K562 (cell line): ENCODE measurements around the gene FAM53B. TPM values are rescaled to one million over a fixed set of nuclear protein-coding genes. Genes with fewer than 3 reads are reported as not detected.
A peak's percentile ranks its signal among the peaks of the same experiment; 100 is the strongest.

Experiments
- ATF7 ChIP-seq: fragments of 450-650 bp; IDR thresholded peaks from 2 replicates; pipeline ENCODE4 v1.7.1; 2014; ENCODE audit warnings: mild to moderate bottlenecking, moderate library complexity
- CHD4 ChIP-seq: fragments of 200-600 bp; sonication (generic); IDR thresholded peaks from 3 replicates; pipeline ENCODE4 v1.6.1; 2012; ENCODE audit warnings: low read depth, mild to moderate bottlenecking, mixed read lengths, low read length, inconsistent platforms; ENCODE audit not compliant: insufficient read depth, insufficient replicate concordance, poor library complexity, severe bottlenecking
- CREM ChIP-seq: IDR thresholded peaks from 2 replicates; pipeline ENCODE4 v1.6.1; 2014; ENCODE audit warnings: antibody characterized with exemption, low read depth
- HNRNPH1 ChIP-seq: fragments of 200-400 bp; formaldehyde crosslinking; optimal IDR thresholded peaks from 2 replicates; pipeline ENCODE3; 2017; ENCODE audit warnings: low read depth, mild to moderate bottlenecking, low read length, moderate library complexity
- HNRNPUL1 ChIP-seq: fragments of 200-400 bp; formaldehyde crosslinking; IDR thresholded peaks from 2 replicates; pipeline ENCODE4 v1.6.1; 2017; ENCODE audit warnings: low read length
- ILK ChIP-seq: fragments of 450-650 bp; IDR thresholded peaks from 2 replicates; pipeline ENCODE4 v1.6.1; 2016; ENCODE audit warnings: missing genetic modification characterization, low read depth, mild to moderate bottlenecking, missing compliant biosample characterization, moderate library complexity, borderline replicate concordance
- MBD2 ChIP-seq: sonication (generic); IDR thresholded peaks from 2 replicates; pipeline ENCODE4 v1.6.1; 2016; ENCODE audit warnings: low read depth, borderline replicate concordance
- NEUROD1 ChIP-seq: fragments of 150-350 bp; IDR thresholded peaks from 2 replicates; pipeline ENCODE4 v1.6.1; 2014; ENCODE audit warnings: borderline replicate concordance, low read length, low read depth; ENCODE audit not compliant: partially characterized antibody
- NFIX ChIP-seq: fragments of 250-450 bp; sonication (Bioruptor Pico); IDR thresholded peaks from 2 replicates; pipeline ENCODE4 v1.4.0; 2020; ENCODE audit warnings: low read depth, mild to moderate bottlenecking, moderate library complexity
- OTX1 ChIP-seq: fragments of 450-650 bp; formaldehyde crosslinking; IDR thresholded peaks from 2 replicates; pipeline ENCODE4 v1.4.0; 2022; ENCODE audit warnings: mild to moderate bottlenecking
- PTTG1 ChIP-seq: fragments of 450-650 bp; IDR thresholded peaks from 2 replicates; pipeline ENCODE4 v1.6.1; 2016; ENCODE audit warnings: low read depth, mild to moderate bottlenecking, missing genetic modification characterization, missing compliant biosample characterization
- SAFB2 ChIP-seq: fragments of 200-400 bp; formaldehyde crosslinking; IDR thresholded peaks from 2 replicates; pipeline ENCODE4 v1.6.1; 2018; ENCODE audit warnings: borderline replicate concordance, low read length, low read depth, moderate library complexity; ENCODE audit not compliant: severe bottlenecking
- TAF7 ChIP-seq: fragments of 450-650 bp; IDR thresholded peaks from 2 replicates; pipeline ENCODE4 v1.6.1; 2016; ENCODE audit warnings: missing genetic modification characterization, missing compliant biosample characterization
- ZBTB7A ChIP-seq: IDR thresholded peaks from 2 replicates; pipeline ENCODE4 v1.6.1; 2011; ENCODE audit warnings: low read depth, mild to moderate bottlenecking, low read length, moderate library complexity, borderline replicate concordance; ENCODE audit not compliant: control insufficient read depth
- ZBTB8A ChIP-seq: fragments of 450-650 bp; IDR thresholded peaks from 2 replicates; pipeline ENCODE4 v1.6.1; 2018; ENCODE audit warnings: mild to moderate bottlenecking, moderate library complexity; ENCODE audit not compliant: partially characterized antibody
- ZNF184 ChIP-seq: sonication (generic); formaldehyde crosslinking; IDR thresholded peaks from 2 replicates; pipeline ENCODE4 v1.5.0; 2020; ENCODE audit warnings: missing genetic modification reagents
- ZNF445 ChIP-seq: fragments of 250-450 bp; sonication (Bioruptor Pico); IDR thresholded peaks from 2 replicates; pipeline ENCODE4 v1.4.0; 2020; ENCODE audit warnings: low read depth, mild to moderate bottlenecking, moderate library complexity
- ZNF764 ChIP-seq: fragments of 250-450 bp; sonication (Bioruptor Pico); IDR thresholded peaks from 2 replicates; pipeline ENCODE4 v1.4.0; 2020; ENCODE audit warnings: low read depth, mild to moderate bottlenecking, moderate library complexity
- ZNF79 ChIP-seq: fragments of 250-450 bp; sonication (Bioruptor Pico); IDR thresholded peaks from 2 replicates; pipeline ENCODE4 v1.4.0; 2020; ENCODE audit warnings: low read depth, mild to moderate bottlenecking, moderate library complexity
- polyA plus RNA-seq, 8 experiments: library from polyadenylated mRNA; depleted of rRNA in 4 of 8; stranded (reverse) in 5 of 8; unstranded in 3 of 8; fragments of >200 nt; fragmentation: Nextera tagmentation in 2 of 8; fragmentation: Illumina TruSeq in 1 of 8; extraction: Ambion mirVana in 2 of 8; extraction: Trizol in 1 of 8; gene quantifications; 2 replicates each; pipeline versions ENCODE4 v1.2.1 to v1.2.3, GENCODE V29; 2011 to 2014; ENCODE audit warnings: inconsistent platforms in 1 of 8, missing spikeins in 1 of 8
- total RNA-seq, 7 experiments: library from RNA; depleted of rRNA in 6 of 7; stranded (reverse); fragments of >200 nt in 6 of 7; fragmentation: Illumina TruSeq in 2 of 7; extraction: Trizol in 2 of 7; gene quantifications; 2 replicates each; pipeline versions ENCODE4 v1.2.1 to v1.2.3, GENCODE V29; 2011 to 2021; ENCODE audit warnings: low replicate concordance in 1 of 7
- TF ChIP-seq, protein P1 (sequence below): sonication (generic); formaldehyde crosslinking; IDR thresholded peaks from 2 replicates; pipeline ENCODE4 v1.5.0; 2020; ENCODE audit warnings: missing genetic modification reagents
- TF ChIP-seq, protein P2 (sequence below): fragments of 250-450 bp; sonication (Bioruptor Pico); IDR thresholded peaks from 2 replicates; pipeline ENCODE4 v1.5.0; 2022; ENCODE audit warnings: mild to moderate bottlenecking
- TF ChIP-seq, protein P3 (sequence below), 2 experiments: fragments of 150-350 bp in 1 of 2; IDR thresholded peaks; 2 replicates each; pipeline ENCODE4 v1.6.1; 2012 to 2016; ENCODE audit warnings: low read depth in 2 of 2, low read length in 2 of 2, mild to moderate bottlenecking in 1 of 2, moderate library complexity in 1 of 2

The FAM53B gene
- total and polyA plus RNA-seq, 9 of the 15 experiments (the other 6 are each of a cell fraction or from before 2014, with no cell fraction given) = 0.03 to 16.5 (median 5.0) TPM

DNA sequence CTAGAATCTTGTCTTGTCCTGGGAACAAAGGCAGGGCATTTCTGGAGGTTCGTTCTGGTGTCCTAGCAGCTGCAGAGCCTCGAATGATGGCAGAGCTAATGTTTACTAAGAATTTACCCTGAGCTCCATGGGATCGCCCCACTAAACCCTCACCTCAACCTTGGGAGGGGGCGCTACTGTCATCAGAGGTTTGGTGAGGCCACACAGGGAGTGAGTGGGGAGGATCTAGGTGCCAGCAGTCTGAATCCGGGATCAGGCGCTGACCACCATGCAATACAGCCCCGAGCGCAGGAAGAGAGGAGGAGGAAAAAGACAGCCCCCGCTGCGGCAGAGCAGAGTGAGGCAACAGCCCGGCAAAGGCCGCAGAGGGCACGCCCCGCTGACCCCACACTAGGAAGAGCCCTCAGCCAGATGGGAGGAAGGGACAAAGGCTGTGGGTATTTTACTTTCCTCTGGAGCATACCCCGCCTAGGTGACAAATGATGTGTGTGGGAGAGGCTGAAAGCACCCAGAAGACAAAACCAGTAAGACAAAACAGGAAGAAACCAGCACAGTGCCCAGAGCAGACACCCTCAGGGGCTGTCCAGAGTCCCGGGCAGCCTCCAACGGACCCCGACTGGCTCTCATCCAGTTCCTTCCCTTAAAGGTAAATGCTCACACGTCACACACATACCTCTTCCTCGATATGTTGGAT lies 103.5 kb downstream of the FAM53B start (continued):
- no peak for TF ChIP-seq HNRNPH1
- no peak; the same call in 1 of the 2 replicates for TF ChIP-seq ZBTB7A
- no peak for TF ChIP-seq SAFB2
- TF ChIP-seq ZBTB8A = no peak
- TF ChIP-seq CREM = no peak
- no peak for TF ChIP-seq PTTG1
- 0 out of 2 replicates have a peak, but pooled peaks have one; percentile 36 for TF ChIP-seq ATF7
- TF ChIP-seq, protein P1, sequence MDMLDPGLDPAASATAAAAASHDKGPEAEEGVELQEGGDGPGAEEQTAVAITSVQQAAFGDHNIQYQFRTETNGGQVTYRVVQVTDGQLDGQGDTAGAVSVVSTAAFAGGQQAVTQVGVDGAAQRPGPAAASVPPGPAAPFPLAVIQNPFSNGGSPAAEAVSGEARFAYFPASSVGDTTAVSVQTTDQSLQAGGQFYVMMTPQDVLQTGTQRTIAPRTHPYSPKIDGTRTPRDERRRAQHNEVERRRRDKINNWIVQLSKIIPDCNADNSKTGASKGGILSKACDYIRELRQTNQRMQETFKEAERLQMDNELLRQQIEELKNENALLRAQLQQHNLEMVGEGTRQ = no peak
- TF ChIP-seq TAF7 (tag) = no peak
- no peak for TF ChIP-seq MBD2
- TF ChIP-seq CHD4 = peak; percentile 55
- no peak for TF ChIP-seq ZNF79 (CRISPR knock-in tag)
- no peak for TF ChIP-seq ZNF764 (CRISPR knock-in tag)
- no peak for TF ChIP-seq NEUROD1
- TF ChIP-seq, protein P2, sequence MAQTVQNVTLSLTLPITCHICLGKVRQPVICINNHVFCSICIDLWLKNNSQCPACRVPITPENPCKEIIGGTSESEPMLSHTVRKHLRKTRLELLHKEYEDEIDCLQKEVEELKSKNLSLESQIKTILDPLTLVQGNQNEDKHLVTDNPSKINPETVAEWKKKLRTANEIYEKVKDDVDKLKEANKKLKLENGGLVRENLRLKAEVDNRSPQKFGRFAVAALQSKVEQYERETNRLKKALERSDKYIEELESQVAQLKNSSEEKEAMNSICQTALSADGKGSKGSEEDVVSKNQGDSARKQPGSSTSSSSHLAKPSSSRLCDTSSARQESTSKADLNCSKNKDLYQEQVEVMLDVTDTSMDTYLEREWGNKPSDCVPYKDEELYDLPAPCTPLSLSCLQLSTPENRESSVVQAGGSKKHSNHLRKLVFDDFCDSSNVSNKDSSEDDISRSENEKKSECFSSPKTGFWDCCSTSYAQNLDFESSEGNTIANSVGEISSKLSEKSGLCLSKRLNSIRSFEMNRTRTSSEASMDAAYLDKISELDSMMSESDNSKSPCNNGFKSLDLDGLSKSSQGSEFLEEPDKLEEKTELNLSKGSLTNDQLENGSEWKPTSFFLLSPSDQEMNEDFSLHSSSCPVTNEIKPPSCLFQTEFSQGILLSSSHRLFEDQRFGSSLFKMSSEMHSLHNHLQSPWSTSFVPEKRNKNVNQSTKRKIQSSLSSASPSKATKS (CRISPR knock-in tag) = no peak
- TF ChIP-seq ZNF445 (CRISPR knock-in tag) = no peak
- TF ChIP-seq ZNF184 (CRISPR knock-in tag) = no peak
- TF ChIP-seq HNRNPUL1 = no peak
- TF ChIP-seq, protein P3, sequence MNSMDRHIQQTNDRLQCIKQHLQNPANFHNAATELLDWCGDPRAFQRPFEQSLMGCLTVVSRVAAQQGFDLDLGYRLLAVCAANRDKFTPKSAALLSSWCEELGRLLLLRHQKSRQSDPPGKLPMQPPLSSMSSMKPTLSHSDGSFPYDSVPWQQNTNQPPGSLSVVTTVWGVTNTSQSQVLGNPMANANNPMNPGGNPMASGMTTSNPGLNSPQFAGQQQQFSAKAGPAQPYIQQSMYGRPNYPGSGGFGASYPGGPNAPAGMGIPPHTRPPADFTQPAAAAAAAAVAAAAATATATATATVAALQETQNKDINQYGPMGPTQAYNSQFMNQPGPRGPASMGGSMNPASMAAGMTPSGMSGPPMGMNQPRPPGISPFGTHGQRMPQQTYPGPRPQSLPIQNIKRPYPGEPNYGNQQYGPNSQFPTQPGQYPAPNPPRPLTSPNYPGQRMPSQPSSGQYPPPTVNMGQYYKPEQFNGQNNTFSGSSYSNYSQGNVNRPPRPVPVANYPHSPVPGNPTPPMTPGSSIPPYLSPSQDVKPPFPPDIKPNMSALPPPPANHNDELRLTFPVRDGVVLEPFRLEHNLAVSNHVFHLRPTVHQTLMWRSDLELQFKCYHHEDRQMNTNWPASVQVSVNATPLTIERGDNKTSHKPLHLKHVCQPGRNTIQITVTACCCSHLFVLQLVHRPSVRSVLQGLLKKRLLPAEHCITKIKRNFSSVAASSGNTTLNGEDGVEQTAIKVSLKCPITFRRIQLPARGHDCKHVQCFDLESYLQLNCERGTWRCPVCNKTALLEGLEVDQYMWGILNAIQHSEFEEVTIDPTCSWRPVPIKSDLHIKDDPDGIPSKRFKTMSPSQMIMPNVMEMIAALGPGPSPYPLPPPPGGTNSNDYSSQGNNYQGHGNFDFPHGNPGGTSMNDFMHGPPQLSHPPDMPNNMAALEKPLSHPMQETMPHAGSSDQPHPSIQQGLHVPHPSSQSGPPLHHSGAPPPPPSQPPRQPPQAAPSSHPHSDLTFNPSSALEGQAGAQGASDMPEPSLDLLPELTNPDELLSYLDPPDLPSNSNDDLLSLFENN (IDR thresholded peaks at IDR 0.05; ENCODE audit: low read depth in 2 of 2, low read length in 2 of 2) = no peak
- TF ChIP-seq NFIX (CRISPR knock-in tag) = no peak
- no peak for TF ChIP-seq ILK (tag)
- TF ChIP-seq OTX1 (CRISPR knock-in tag) = no peak
